Fibroblast of lung (primary cell): Measurements from ENCODE around the gene MORN1. TPM values are rescaled to one million over a fixed set of nuclear protein-coding genes. Genes with fewer than 3 reads are reported as not detected.

Source experiments
- DNase-seq, 2 donors: peaks; one replicate each; pipeline versions ENCODE4 v3.0.0 to v3.0.0-alpha.2; 2010; ENCODE audit warnings: low read depth in 2 of 2
- H2AFZ ChIP-seq: 2 replicates; pipeline ENCODE4 v1.5.1; 2012; ENCODE audit warnings: low read length, control low read depth, inconsistent platforms
- H3K27ac ChIP-seq: 2 replicates; pipeline ENCODE4 v1.5.1; 2011; ENCODE audit warnings: low read length, control low read depth; ENCODE audit not compliant: insufficient read depth
- H3K27me3 ChIP-seq: 2 replicates; pipeline ENCODE4 v1.5.1; 2011; ENCODE audit warnings: mild to moderate bottlenecking, low read length; ENCODE audit not compliant: control insufficient read depth, insufficient read depth
- H3K36me3 ChIP-seq: 2 replicates; pipeline ENCODE4 v1.5.1; 2011; ENCODE audit warnings: low read length; ENCODE audit not compliant: control insufficient read depth, insufficient read depth
- H3K4me1 ChIP-seq: 2 replicates; pipeline ENCODE4 v1.5.1; 2011; ENCODE audit warnings: low read length; ENCODE audit not compliant: control insufficient read depth, insufficient read depth; ENCODE audit errors: extremely low read depth
- H3K4me2 ChIP-seq: 2 replicates; pipeline ENCODE4 v1.5.1; 2011; ENCODE audit warnings: low read length, control low read depth; ENCODE audit not compliant: insufficient read depth; ENCODE audit errors: extremely low read depth
- H3K4me3 ChIP-seq, 4 experiments: fragments of 200-600 bp in 1 of 4; sonication (generic) in 1 of 4; replicated peaks in 1 of 4; 2 replicates each; pipeline ENCODE4 v1.5.1; 2011 to 2016; ENCODE audit warnings: low read length in 4 of 4, low read depth in 3 of 4, mild to moderate bottlenecking in 3 of 4, control low read depth in 2 of 4, inconsistent platforms in 1 of 4, mixed read lengths in 1 of 4; ENCODE audit not compliant: insufficient read depth in 1 of 4; ENCODE audit errors: control extremely low read depth in 1 of 4
- H3K79me2 ChIP-seq: 2 replicates; pipeline ENCODE4 v1.5.1; 2012; ENCODE audit warnings: mild to moderate bottlenecking, low read length, inconsistent platforms; ENCODE audit not compliant: control insufficient read depth, insufficient read depth
- H3K9ac ChIP-seq: 2 replicates; pipeline ENCODE4 v1.5.1; 2011; ENCODE audit warnings: mild to moderate bottlenecking, low read length, control low read depth; ENCODE audit not compliant: insufficient read depth
- H3K9me3 ChIP-seq: 2 replicates; pipeline ENCODE4 v1.5.1; 2012; ENCODE audit warnings: low read depth, low read length; ENCODE audit not compliant: control insufficient read depth, insufficient read depth
- H4K20me1 ChIP-seq: 2 replicates; pipeline ENCODE4 v1.5.1; 2011; ENCODE audit warnings: low read length; ENCODE audit not compliant: control insufficient read depth, insufficient read depth; ENCODE audit errors: extremely low read depth
- CTCF ChIP-seq, 2 donors: IDR thresholded peaks in 1 of 2; conservative IDR thresholded peaks in 1 of 2; 1 replicate in 1 of 2; 2 replicates in 1 of 2; pipeline ENCODE4 v1.5.1; 2011 to 2012; ENCODE audit warnings: low read length in 2 of 2, control low read depth in 1 of 2, inconsistent platforms in 1 of 2, low read depth in 1 of 2, mild to moderate bottlenecking in 1 of 2
- EZH2 ChIP-seq: IDR thresholded peaks from 2 replicates; pipeline ENCODE4 v1.5.1; 2012; ENCODE audit warnings: low read length, control low read depth, mild to moderate bottlenecking; ENCODE audit errors: missing control alignments
- polyA plus RNA-seq, 2 donors: library from polyadenylated mRNA; depleted of rRNA in 1 of 2; stranded (reverse) in 1 of 2; unstranded in 1 of 2; fragments of >200 nt; gene quantifications; 2 replicates each; pipeline ENCODE4 v1.2.1, GENCODE V29; 2011 to 2012; ENCODE audit warnings: missing spikeins in 1 of 2
- total RNA-seq: library from RNA; depleted of rRNA; stranded (reverse); fragments of >200 nt; gene quantifications from 2 replicates; pipeline ENCODE4 v1.2.1, GENCODE V29; 2014

Gene MORN1
- total and polyA plus RNA-seq, 2 donors (not counting 1 experiment from before 2014, with no cell fraction given) = 3.5 to 10.6 TPM

- no peaks in the 10 kb centered on the region for H3K36me3 ChIP-seq
- peaks cover 22% of the 10 kb centered on the region for H3K79me2 ChIP-seq
- no peaks in the 10 kb centered on the region for H3K9me3 ChIP-seq
- TF ChIP-seq CTCF (conservative IDR thresholded peaks at IDR 0.05 in 1 of 2, IDR thresholded peaks at IDR 0.05 in 1 of 2; ENCODE audit: low read depth in 1 of 2, low read length in 2 of 2) (no peak), EZH2 (no peak)
- no peak overlapping the region for H3K27ac ChIP-seq
- H2AFZ ChIP-seq = no peak overlapping the region
- DNase-seq = no peak
- no peak overlapping the region for H3K4me2 ChIP-seq
- H3K4me1 ChIP-seq = peaks cover 10% of the 10 kb centered on the region
- no peak overlapping the region for H3K9ac ChIP-seq
- H3K4me3 ChIP-seq = no peak overlapping the region
- H3K27me3 ChIP-seq = no peaks in the 10 kb centered on the region
- H4K20me1 ChIP-seq = no peaks in the 10 kb centered on the region
Observed at GRCh38 chr1:2388004-2388913, 3.1 kb downstream of the MORN1 start.

- no peak overlapping the region for H3K4me2 ChIP-seq
- peaks cover 4% of the 10 kb centered on the region for H3K4me1 ChIP-seq
- H3K9me3 ChIP-seq = no peaks in the 10 kb centered on the region
- no peak for DNase-seq
- H3K9ac ChIP-seq = no peak overlapping the region
- H2AFZ ChIP-seq = no peak overlapping the region
- no peak for TF ChIP-seq CTCF (conservative IDR thresholded peaks at IDR 0.05 in 1 of 2, IDR thresholded peaks at IDR 0.05 in 1 of 2; ENCODE audit: low read depth in 1 of 2, low read length in 2 of 2)
- TF ChIP-seq EZH2 = no peak
- peaks cover 9% of the 10 kb centered on the region for H3K79me2 ChIP-seq
- H3K4me3 ChIP-seq = no peak overlapping the region
- no peak overlapping the region for H3K27ac ChIP-seq
- no peaks in the 10 kb centered on the region for H3K27me3 ChIP-seq
- no peaks in the 10 kb centered on the region for H4K20me1 ChIP-seq
- no peaks in the 10 kb centered on the region for H3K36me3 ChIP-seq
Observed at GRCh38 chr1:2386636-2387611, 4.4 kb downstream of the MORN1 start.
